ENCODE measurements around the gene NAXE. TPM values are rescaled to one million over a fixed set of nuclear protein-coding genes. Genes with fewer than 3 reads are reported as not detected.

Gene NAXE
- total RNA-seq, 1 donor from 2014 or later = 102 TPM

DNA sequence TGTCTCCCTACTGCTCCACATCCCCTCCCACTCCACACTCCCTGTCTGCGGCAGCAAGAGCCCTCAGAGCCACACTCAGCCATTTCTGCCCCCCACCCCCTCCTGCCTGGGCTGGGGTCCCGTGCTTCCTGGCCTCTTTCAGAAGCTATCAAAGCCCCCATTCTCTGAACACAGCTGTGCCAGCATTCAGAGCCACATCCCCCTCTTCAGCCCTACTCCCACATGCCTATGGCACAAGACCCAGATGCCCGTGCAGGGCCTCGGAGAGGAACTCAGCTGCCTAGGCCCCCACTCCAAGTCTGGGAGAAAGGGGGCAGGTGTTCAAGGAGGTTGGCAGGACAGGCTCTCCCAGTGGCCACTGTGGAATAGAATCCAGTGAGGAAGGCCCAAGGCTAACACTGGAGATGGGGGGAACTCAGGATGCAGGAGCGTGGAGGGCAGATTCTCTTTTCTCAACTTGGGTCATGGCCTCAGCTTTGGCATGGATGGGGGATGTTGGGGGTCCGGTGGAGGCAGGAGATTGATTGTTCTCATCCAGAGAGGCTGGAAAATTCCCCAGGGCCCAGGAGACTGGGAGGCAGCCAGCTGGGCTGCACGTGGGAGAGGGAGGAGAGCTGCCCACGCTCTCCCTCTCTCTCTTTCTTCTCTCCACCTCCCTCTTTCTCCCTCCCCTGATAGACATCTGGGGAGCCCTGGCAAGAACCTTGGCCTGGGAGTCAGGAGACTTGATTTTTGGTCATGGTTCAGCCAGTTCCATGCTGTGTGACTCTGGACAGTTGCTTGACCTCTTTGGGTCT lies 46.8 kb downstream of the NAXE start:
- no peaks in the 10 kb centered on the region for H3K9me3 ChIP-seq (replicated peaks)
- no peaks in the 10 kb centered on the region for H3K36me3 ChIP-seq
- H3K27ac ChIP-seq (replicated peaks) = no peak overlapping the region
- peaks cover 94% of the 10 kb centered on the region for H3K27me3 ChIP-seq (ENCODE audit: low read depth)
- H3K4me3 ChIP-seq = no peak overlapping the region
- no peak for DNase-seq
- peaks cover 28% of the 10 kb centered on the region for H3K4me1 ChIP-seq
- intact Hi-C loops (cut with micrococcal nuclease) = no loop called here
- TF ChIP-seq, protein P1, sequence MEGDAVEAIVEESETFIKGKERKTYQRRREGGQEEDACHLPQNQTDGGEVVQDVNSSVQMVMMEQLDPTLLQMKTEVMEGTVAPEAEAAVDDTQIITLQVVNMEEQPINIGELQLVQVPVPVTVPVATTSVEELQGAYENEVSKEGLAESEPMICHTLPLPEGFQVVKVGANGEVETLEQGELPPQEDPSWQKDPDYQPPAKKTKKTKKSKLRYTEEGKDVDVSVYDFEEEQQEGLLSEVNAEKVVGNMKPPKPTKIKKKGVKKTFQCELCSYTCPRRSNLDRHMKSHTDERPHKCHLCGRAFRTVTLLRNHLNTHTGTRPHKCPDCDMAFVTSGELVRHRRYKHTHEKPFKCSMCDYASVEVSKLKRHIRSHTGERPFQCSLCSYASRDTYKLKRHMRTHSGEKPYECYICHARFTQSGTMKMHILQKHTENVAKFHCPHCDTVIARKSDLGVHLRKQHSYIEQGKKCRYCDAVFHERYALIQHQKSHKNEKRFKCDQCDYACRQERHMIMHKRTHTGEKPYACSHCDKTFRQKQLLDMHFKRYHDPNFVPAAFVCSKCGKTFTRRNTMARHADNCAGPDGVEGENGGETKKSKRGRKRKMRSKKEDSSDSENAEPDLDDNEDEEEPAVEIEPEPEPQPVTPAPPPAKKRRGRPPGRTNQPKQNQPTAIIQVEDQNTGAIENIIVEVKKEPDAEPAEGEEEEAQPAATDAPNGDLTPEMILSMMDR (IDR thresholded peaks at IDR 0.05; ENCODE audit: borderline replicate concordance) = no peak

DNA sequence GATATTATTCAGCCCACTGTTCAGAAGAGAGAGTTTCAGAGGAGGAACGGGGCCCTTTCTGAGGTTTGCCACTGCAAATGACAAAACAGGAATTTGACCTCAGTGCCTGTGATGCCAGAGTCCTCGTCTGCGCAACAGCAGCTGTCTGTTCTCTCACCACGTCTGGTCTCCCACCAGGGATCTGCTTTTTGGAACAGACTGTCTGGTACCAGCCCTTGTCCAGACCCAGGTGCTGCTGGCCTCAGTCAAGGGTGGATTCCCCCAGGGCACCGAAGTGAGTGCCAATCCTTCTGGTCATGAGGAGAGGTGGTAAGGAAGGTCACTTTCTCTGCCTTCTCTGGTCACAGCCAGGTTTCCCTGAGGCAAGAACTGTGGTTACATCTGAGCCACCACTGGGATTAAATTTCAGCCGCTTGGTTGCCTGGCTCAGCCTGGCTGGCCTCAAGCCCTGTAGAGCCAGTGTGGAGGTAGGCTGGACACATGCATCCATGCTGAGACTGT lies 48.1 kb downstream of the NAXE start:
- peaks cover 28% of the 10 kb centered on the region for H3K4me1 ChIP-seq
- H3K36me3 ChIP-seq = no peaks in the 10 kb centered on the region
- H3K9me3 ChIP-seq (replicated peaks) = no peaks in the 10 kb centered on the region
- H3K27ac ChIP-seq (replicated peaks) = no peak overlapping the region
- TF ChIP-seq, protein P1 (IDR thresholded peaks at IDR 0.05; ENCODE audit: borderline replicate concordance) = no peak
- H3K4me3 ChIP-seq = no peak overlapping the region
- peaks cover 94% of the 10 kb centered on the region for H3K27me3 ChIP-seq (ENCODE audit: low read depth)
- no peak for DNase-seq
- intact Hi-C loops (cut with micrococcal nuclease) = no loop called here

DNA sequence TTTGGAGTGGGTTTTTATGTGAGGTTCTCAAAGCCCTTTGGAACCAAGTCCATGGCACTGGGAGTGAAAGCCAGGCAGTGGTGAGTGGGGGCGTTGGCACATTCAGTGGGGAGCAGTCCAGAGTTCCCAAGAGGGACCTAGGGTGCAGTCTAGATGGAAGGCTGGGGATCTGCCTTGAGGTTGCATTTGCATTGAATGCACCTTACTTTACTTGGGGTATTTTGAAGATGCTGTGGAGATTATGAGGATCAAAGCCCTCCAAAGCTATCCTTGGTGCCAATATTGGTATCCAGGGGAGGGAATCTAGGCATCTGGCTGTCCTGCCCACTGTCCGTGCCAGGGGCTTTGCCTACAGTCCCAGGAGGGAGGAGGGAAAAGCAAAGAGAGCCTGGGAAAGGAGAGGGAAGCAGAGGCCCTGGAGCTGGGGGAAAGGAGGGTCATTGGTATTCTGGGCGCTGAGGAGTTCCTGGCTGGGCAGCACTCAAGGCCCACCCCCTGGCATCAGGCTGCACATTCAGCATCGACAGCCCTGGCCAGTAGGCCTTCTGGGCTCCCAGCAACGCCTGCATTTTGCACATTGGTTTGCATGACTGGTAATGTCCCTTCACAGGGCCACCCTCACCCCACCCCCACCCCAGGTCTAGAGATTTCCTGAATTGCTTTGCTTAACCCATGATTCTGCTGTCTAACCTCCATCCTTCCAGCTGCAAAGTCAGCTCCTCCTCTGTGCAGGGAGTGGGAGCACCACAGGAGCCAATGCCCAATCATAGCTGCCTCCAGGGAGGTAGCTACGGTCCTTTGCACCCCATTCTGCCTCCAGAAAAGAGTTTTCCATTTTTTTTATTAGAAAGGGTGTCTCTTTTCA lies 49.5 kb downstream of the NAXE start:
- Histone ChIP-seq H3K9me3 (replicated peaks) (no peaks in the 10 kb centered on the region), H3K36me3 (no peaks in the 10 kb centered on the region), H3K27ac (replicated peaks) (no peak overlapping the region), H3K4me3 (peak overlapping the region; percentile 59), H3K4me1 (peaks cover 28% of the 10 kb centered on the region), H3K27me3 (ENCODE audit: low read depth) (peaks cover 98% of the 10 kb centered on the region)
- TF ChIP-seq, protein P1 (IDR thresholded peaks at IDR 0.05; ENCODE audit: borderline replicate concordance) = no peak
- DNase-seq = no peak
- intact Hi-C loops (cut with micrococcal nuclease) = no loop called here

DNA sequence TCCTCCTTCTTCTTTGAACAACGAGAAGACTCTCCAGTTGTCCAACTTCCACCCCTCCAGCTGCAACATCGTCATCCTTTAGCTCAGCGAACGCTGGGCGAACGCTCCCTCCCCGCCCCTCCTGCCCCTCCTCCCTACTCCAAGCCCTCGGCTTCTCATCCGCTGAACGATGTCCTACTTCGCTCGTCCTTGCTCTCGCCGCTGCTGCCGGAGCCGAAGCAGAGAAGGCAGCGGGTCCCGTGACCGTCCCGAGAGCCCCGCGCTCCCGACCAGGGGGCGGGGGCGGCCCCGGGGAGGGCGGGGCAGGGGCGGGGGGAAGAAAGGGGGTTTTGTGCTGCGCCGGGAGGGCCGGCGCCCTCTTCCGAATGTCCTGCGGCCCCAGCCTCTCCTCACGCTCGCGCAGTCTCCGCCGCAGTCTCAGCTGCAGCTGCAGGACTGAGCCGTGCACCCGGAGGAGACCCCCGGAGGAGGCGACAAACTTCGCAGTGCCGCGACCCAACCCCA lies 50.2 kb downstream of the NAXE start, which contains the start of gene BCAN:
Gene BCAN (plus strand): TSS at position 357 of the 504 bp plus-strand sequence. CDS start 3,938 bp downstream, outside the sequence.
- no peaks in the 10 kb centered on the region for H3K36me3 ChIP-seq
- intact Hi-C loops (cut with micrococcal nuclease) = no loop called here
- no peak within 1 kb of the TSS for H3K27ac ChIP-seq (replicated peaks)
- H3K4me1 ChIP-seq = peaks cover 28% of the 10 kb centered on the region
- H3K27me3 ChIP-seq (ENCODE audit: low read depth) = peaks cover 100% of the 10 kb centered on the region
- DNase-seq = peak; percentile 43
- H3K4me3 ChIP-seq = peak within 1 kb of the TSS; percentile 59
- H3K9me3 ChIP-seq (replicated peaks) = no peaks in the 10 kb centered on the region
- TF ChIP-seq, protein P1 (IDR thresholded peaks at IDR 0.05; ENCODE audit: borderline replicate concordance) = no peak

Measured in left ventricle myocardium inferior (tissue), 1 donor.